DOHH2 (cell line): ENCODE data around the gene MSL2.
A peak's percentile ranks its signal among the peaks of the same experiment; 100 is the strongest.

ENCODE experiments used
- H3F3A ChIP-seq: fragments of 200-600 bp; sonication (generic), shearing (Covaris generic); 2 replicates; pipeline ENCODE4 v1.6.0; 2016; ENCODE audit warnings: antibody characterized with exemption, mild to moderate bottlenecking; ENCODE audit not compliant: control insufficient read depth, insufficient read depth
- H3K27ac ChIP-seq: fragments of 200-600 bp; sonication (generic); 2 replicates; pipeline ENCODE4 v1.5.1; 2014; ENCODE audit warnings: low read depth, mild to moderate bottlenecking, low read length, moderate library complexity
- H3K27me3 ChIP-seq: fragments of 200-600 bp; sonication (generic); 2 replicates; pipeline ENCODE4 v1.6.1; 2014; ENCODE audit warnings: mild to moderate bottlenecking, low read length, mixed read lengths; ENCODE audit not compliant: control insufficient read depth
- H3K36me3 ChIP-seq: fragments of 200-600 bp; sonication (generic); 2 replicates; pipeline ENCODE4 v1.6.1; 2014; ENCODE audit warnings: mild to moderate bottlenecking, low read length, moderate library complexity, mixed read lengths; ENCODE audit not compliant: control insufficient read depth
- H3K4me1 ChIP-seq: fragments of 200-600 bp; sonication (generic); 2 replicates; pipeline ENCODE4 v1.6.1; 2014; ENCODE audit warnings: mild to moderate bottlenecking, low read length, mixed read lengths; ENCODE audit not compliant: control insufficient read depth
- H3K4me2 ChIP-seq: fragments of 200-600 bp; sonication (generic); 2 replicates; pipeline ENCODE4 v1.6.0; 2014; ENCODE audit warnings: mild to moderate bottlenecking, low read length, moderate library complexity
- H3K4me3 ChIP-seq: fragments of 200-600 bp; sonication (generic); 2 replicates; pipeline ENCODE4 v1.5.1; 2014; ENCODE audit warnings: mild to moderate bottlenecking, low read length, mixed read lengths
- H3K79me2 ChIP-seq: fragments of 200-600 bp; sonication (generic); 2 replicates; pipeline ENCODE4 v1.6.1; 2014; ENCODE audit warnings: mild to moderate bottlenecking, low read length, mixed read lengths; ENCODE audit not compliant: control insufficient read depth
- H3K9me2 ChIP-seq: fragments of 200-600 bp; sonication (generic); replicated peaks from 2 replicates; pipeline ENCODE4 v1.6.1; 2014; ENCODE audit warnings: mild to moderate bottlenecking, low read length, mixed read lengths; ENCODE audit not compliant: control insufficient read depth
- H3K9me3 ChIP-seq: fragments of 200-600 bp; sonication (generic); 2 replicates; pipeline ENCODE4 v1.6.1; 2014; ENCODE audit warnings: antibody characterized with exemption, low read length, mixed read lengths; ENCODE audit not compliant: control insufficient read depth, insufficient read depth
- H4K20me1 ChIP-seq: fragments of 200-600 bp; sonication (generic); 2 replicates; pipeline ENCODE4 v1.6.0; 2014; ENCODE audit warnings: low read depth, mild to moderate bottlenecking, antibody characterized with exemption, low read length, moderate library complexity; ENCODE audit not compliant: control insufficient read depth, insufficient read depth
- CTCF ChIP-seq: fragments of 200-600 bp; sonication (generic); IDR thresholded peaks from one replicate; pipeline ENCODE4 v1.5.1; 2014; ENCODE audit warnings: antibody characterized with exemption, mild to moderate bottlenecking, low read depth, low read length; ENCODE audit not compliant: poor library complexity, severe bottlenecking
- EZH2phosphoT487 ChIP-seq: fragments of 200-600 bp; sonication (generic); IDR thresholded peaks from 2 replicates; pipeline ENCODE4 v1.6.1; 2017; ENCODE audit warnings: borderline replicate concordance, mild to moderate bottlenecking, antibody characterized with exemption, low read length, moderate library complexity, mixed read lengths

The MSL2 gene

GRCh38 chr3:136196064-136196400 is at the start of gene MSL2:
TSS of gene MSL2 (minus strand) at chr3:136196335. CDS start at chr3:136195113, 1,222 bp downstream.
- H3K27ac ChIP-seq = peak within 1 kb of the TSS; percentile 83

GRCh38 chr3:136245691-136246090 is 49.6 kb upstream of the MSL2 start:
- Histone ChIP-seq H3F3A (peaks cover 8% of the 10 kb centered on the region; the same call in 1 of the 2 replicates), H3K4me1 (peaks cover 31% of the 10 kb centered on the region), H3K79me2 (peaks cover under 1% of the 10 kb centered on the region), H3K9me3 (no peaks in the 10 kb centered on the region), H3K4me2 (peak overlapping the region; percentile 45; the same call in 1 of the 2 replicates), H3K36me3 (no peaks in the 10 kb centered on the region), H3K4me3 (0 out of 2 replicates have a peak overlapping the region, but pooled peaks have one; percentile 18), H3K27me3 (no peaks in the 10 kb centered on the region), H3K9me2 (no peaks in the 10 kb centered on the region), H3K27ac (no peak overlapping the region), H4K20me1 (no peaks in the 10 kb centered on the region)
- TF ChIP-seq CTCF (no peak), EZH2phosphoT487 (no peak)

More at GRCh38 chr3:136196064-136196400, at the start of gene MSL2:
- Histone ChIP-seq H3K4me1 (peaks cover 37% of the 10 kb centered on the region), H3K4me3 (peak within 1 kb of the TSS; percentile 87), H3F3A (peaks cover 3% of the 10 kb centered on the region), H3K9me3 (0 out of 2 replicates have a peak, but pooled peaks cover 3% of the 10 kb centered on the region), H3K27me3 (no peaks in the 10 kb centered on the region), H3K9me2 (no peaks in the 10 kb centered on the region), H3K79me2 (peaks cover 58% of the 10 kb centered on the region), H3K4me2 (peak within 1 kb of the TSS; percentile 76), H4K20me1 (peaks cover 31% of the 10 kb centered on the region), H3K36me3 (peaks cover 44% of the 10 kb centered on the region)
- TF ChIP-seq EZH2phosphoT487 = no peak
- no peak for TF ChIP-seq CTCF

- H3K4me2 ChIP-seq = no peak overlapping the region
- no peak for TF ChIP-seq CTCF
- H3K27ac ChIP-seq = no peak overlapping the region
- no peaks in the 10 kb centered on the region for H3K79me2 ChIP-seq
- no peaks in the 10 kb centered on the region for H3F3A ChIP-seq
- H3K36me3 ChIP-seq = no peaks in the 10 kb centered on the region
- H4K20me1 ChIP-seq = no peaks in the 10 kb centered on the region
- no peak overlapping the region for H3K4me3 ChIP-seq
- peaks cover 3% of the 10 kb centered on the region; the same call in 1 of the 2 replicates for H3K27me3 ChIP-seq
- no peaks in the 10 kb centered on the region for H3K4me1 ChIP-seq
- H3K9me3 ChIP-seq = no peaks in the 10 kb centered on the region
- no peaks in the 10 kb centered on the region for H3K9me2 ChIP-seq
Measured at GRCh38 chr3:136239094-136239493, 43.0 kb upstream of the MSL2 start.
